K562 (cell line): ENCODE results near the gene PRDM10. TPM values are rescaled to one million over a fixed set of nuclear protein-coding genes. Genes with fewer than 3 reads are reported as not detected.
A peak's percentile ranks its signal among the peaks of the same experiment; 100 is the strongest.

Experiments
- ATAC-seq: fragments of 200-7000 bp; cut with Tn5 transposase; 3 replicates; pipeline ENCODE4 v1.9.1; 2020; ENCODE audit warnings: moderate library complexity
- BruUV-seq: library from RNA; stranded (reverse); fragments of 400-500 nt; replicated peaks from 2 replicates; lab custom pipeline; 2021; lab: Mats Ljungman, UMichigan
- CTCF ChIA-PET: fragments of 300-600 bp; formaldehyde crosslinking; extraction: SDS; loops from one replicate; lab custom pipeline; 2021; ENCODE audit warnings: low intra/inter-chr PET ratio; lab: Yijun Ruan, JAX
- POLR2A ChIA-PET: fragments of 300-600, 350-650 bp; sonication (Branson Sonifier 250); formaldehyde crosslinking; extraction: SDS; loops from one replicate; lab custom pipeline; 2021; ENCODE audit warnings: antibody characterized with exemption, inconsistent platforms; lab: Yijun Ruan, JAX
- DNase-seq, 4 experiments: peaks; one replicate each; pipeline versions ENCODE4 v3.0.0 to v3.0.0-alpha.2; 2011 to 2018; ENCODE audit warnings: low spot score in 3 of 4, mixed read lengths in 3 of 4; ENCODE audit errors: extremely low read depth in 1 of 4
- FAIRE-seq: peaks from 2 replicates; lab custom pipeline; 2011; peaks lifted over from hg19 to GRCh38; lab: Jason Lieb, UNC
- H2AFZ ChIP-seq: 2 replicates; pipeline ENCODE4 v1.6.0; 2011; ENCODE audit warnings: low read depth, low read length, control low read depth, inconsistent platforms
- H3K27ac ChIP-seq: fragments of 200-600 bp; 3 replicates; pipeline ENCODE4 v1.8.0; 2011; ENCODE audit warnings: low read depth, mild to moderate bottlenecking, control low read depth, inconsistent platforms, low read length, moderate library complexity, mixed read lengths; ENCODE audit errors: extremely low read depth
- H3K27me3 ChIP-seq, 2 experiments: fragments of 300-600 bp in 1 of 2; 2 replicates in 1 of 2; 3 replicates in 1 of 2; pipeline versions ENCODE4 v1.6.0 to v1.8.0; 2011; ENCODE audit warnings: inconsistent platforms in 2 of 2, low read length in 2 of 2, mild to moderate bottlenecking in 1 of 2, mixed read lengths in 1 of 2, moderate library complexity in 1 of 2; ENCODE audit not compliant: control insufficient read depth in 2 of 2, insufficient read depth in 2 of 2
- H3K36me3 ChIP-seq: fragments of 300-600 bp; 3 replicates; pipeline ENCODE4 v1.8.0; 2011; ENCODE audit warnings: mild to moderate bottlenecking, low read length, inconsistent platforms; ENCODE audit not compliant: control insufficient read depth, insufficient read depth
- H3K4me1 ChIP-seq, 2 experiments: fragments of 200-600 bp in 1 of 2; replicated peaks in 1 of 2; 2 replicates in 1 of 2; 3 replicates in 1 of 2; pipeline versions ENCODE4 v1.5.1 to v1.8.0; 2011; ENCODE audit warnings: inconsistent platforms in 2 of 2, low read length in 2 of 2, mild to moderate bottlenecking in 1 of 2, mixed read lengths in 1 of 2, moderate library complexity in 1 of 2; ENCODE audit not compliant: control insufficient read depth in 2 of 2, insufficient read depth in 2 of 2
- H3K4me2 ChIP-seq: 2 replicates; pipeline ENCODE4 v1.6.1; 2011; ENCODE audit warnings: low read length, control low read depth, inconsistent platforms, mixed read lengths; ENCODE audit not compliant: insufficient read depth
- H3K4me3 ChIP-seq: fragments of 200-600 bp; sonication (generic), shearing (Covaris generic); 2 replicates; pipeline ENCODE4 v1.5.1; 2016; ENCODE audit warnings: control low read depth, inconsistent platforms
- H3K79me2 ChIP-seq: fragments of 200-600 bp; 3 replicates; pipeline ENCODE4 v1.8.0; 2011; ENCODE audit warnings: low read length, inconsistent platforms; ENCODE audit not compliant: control insufficient read depth, insufficient read depth
- H3K9ac ChIP-seq, 2 experiments: 2 replicates each; pipeline versions ENCODE4 v1.6.0 to v1.6.1; 2011; ENCODE audit warnings: low read depth in 2 of 2, low read length in 2 of 2, control low read depth in 1 of 2, inconsistent platforms in 1 of 2, mild to moderate bottlenecking in 1 of 2, mixed read lengths in 1 of 2; ENCODE audit not compliant: insufficient read depth in 1 of 2
- H3K9me1 ChIP-seq: one replicate; pipeline ENCODE4 v1.6.0; 2011; ENCODE audit warnings: inconsistent platforms, mild to moderate bottlenecking, low read length, moderate library complexity; ENCODE audit not compliant: control insufficient read depth, insufficient read depth
- H3K9me3 ChIP-seq: replicated peaks from 2 replicates; pipeline ENCODE4 v1.5.1; 2011; ENCODE audit warnings: low read depth, low read length, inconsistent platforms; ENCODE audit not compliant: control insufficient read depth, insufficient read depth
- H4K20me1 ChIP-seq: replicated peaks from 2 replicates; pipeline ENCODE4 v1.6.1; 2011; ENCODE audit warnings: low read length, inconsistent platforms, mixed read lengths; ENCODE audit not compliant: control insufficient read depth, insufficient read depth
- BHLHE40 ChIP-seq: IDR thresholded peaks from 2 replicates; pipeline ENCODE4 v1.6.1; 2011; ENCODE audit warnings: low read length, improper control_type of control experiment
- CEBPB ChIP-seq: fragments of 450-650 bp; IDR thresholded peaks from 2 replicates; pipeline ENCODE4 v1.6.1; 2016; ENCODE audit warnings: missing genetic modification characterization, missing compliant biosample characterization
- CEBPG ChIP-seq, 3 experiments: fragments of 200-800 bp in 1 of 3; sonication (Bioruptor generic) in 1 of 3; sonication (generic) in 1 of 3; formaldehyde crosslinking in 1 of 3; IDR thresholded peaks in 2 of 3; conservative IDR thresholded peaks in 1 of 3; 2 replicates each; pipeline versions ENCODE4 v1.6.1 to v1.8.0; 2016 to 2022; ENCODE audit warnings: missing compliant biosample characterization in 2 of 3, missing genetic modification characterization in 2 of 3, mild to moderate bottlenecking in 1 of 3, missing genetic modification reagents in 1 of 3
- FOS ChIP-seq: IDR thresholded peaks from 3 replicates; pipeline ENCODE4 v1.6.1; 2011; ENCODE audit not compliant: insufficient read length; ENCODE audit errors: extremely low read depth
- HDAC3 ChIP-seq: fragments of 450-650 bp; IDR thresholded peaks from 2 replicates; pipeline ENCODE4 v1.6.1; 2018; ENCODE audit warnings: borderline replicate concordance, mild to moderate bottlenecking, moderate library complexity; ENCODE audit not compliant: partially characterized antibody
- MAFG ChIP-seq: fragments of 450-650 bp; conservative IDR thresholded peaks from 2 replicates; pipeline ENCODE4 v1.6.1; 2016; ENCODE audit warnings: missing genetic modification characterization, missing compliant biosample characterization
- RAD51 ChIP-seq: fragments of 450-650 bp; IDR thresholded peaks from 2 replicates; pipeline ENCODE4 v1.7.1; 2016; ENCODE audit warnings: low read depth, mild to moderate bottlenecking, borderline replicate concordance
- RBM39 ChIP-seq: fragments of 200-400 bp; formaldehyde crosslinking; optimal IDR thresholded peaks from 2 replicates; pipeline ENCODE3; 2018; ENCODE audit warnings: low read depth, low read length
- SIN3A ChIP-seq, 2 experiments: fragments of 150-350 bp in 1 of 2; IDR thresholded peaks; 2 replicates each; pipeline ENCODE4 v1.6.1; 2011 to 2016; ENCODE audit warnings: borderline replicate concordance in 2 of 2, low read depth in 2 of 2, low read length in 2 of 2, mild to moderate bottlenecking in 2 of 2, moderate library complexity in 2 of 2; ENCODE audit not compliant: control insufficient read depth in 1 of 2
- WGBS: fragments of 100-300 bp; shearing (Covaris generic); methylation state at CpG from one replicate; pipeline ENCODE4 v1.1.6; 2016; ENCODE audit warnings: low coverage, mixed read lengths; ENCODE audit not compliant: insufficient coverage; ENCODE audit errors: missing lambda C conversion rate; 5-methylcytosine and 5-hydroxymethylcytosine counted together
- in situ Hi-C: fragments of 300-500 bp; cut with MboI; formaldehyde crosslinking; loops from 4 replicates; pipeline ENCODE4 v1.15.0; 2018; ENCODE audit warnings: inconsistent platforms, mixed read lengths
- intact Hi-C: fragments of 100-400 bp; cut with micrococcal nuclease; formaldehyde crosslinking; loops from 2 replicates; pipeline ENCODE4 v1.14.2; 2022
- polyA plus RNA-seq, 8 experiments: library from polyadenylated mRNA; depleted of rRNA in 4 of 8; stranded (reverse) in 5 of 8; unstranded in 3 of 8; fragments of >200 nt; fragmentation: Nextera tagmentation in 2 of 8; fragmentation: Illumina TruSeq in 1 of 8; extraction: Ambion mirVana in 2 of 8; extraction: Trizol in 1 of 8; gene quantifications; 2 replicates each; pipeline versions ENCODE4 v1.2.1 to v1.2.3, GENCODE V29; 2011 to 2014; ENCODE audit warnings: inconsistent platforms in 1 of 8, missing spikeins in 1 of 8
- total RNA-seq, 7 experiments: library from RNA; depleted of rRNA in 6 of 7; stranded (reverse); fragments of >200 nt in 6 of 7; fragmentation: Illumina TruSeq in 2 of 7; extraction: Trizol in 2 of 7; gene quantifications; 2 replicates each; pipeline versions ENCODE4 v1.2.1 to v1.2.3, GENCODE V29; 2011 to 2021; ENCODE audit warnings: low replicate concordance in 1 of 7
- TF ChIP-seq, protein P1 (sequence below): fragments of 450-650 bp; formaldehyde crosslinking; IDR thresholded peaks from 2 replicates; pipeline ENCODE4 v1.4.0; 2020; ENCODE audit warnings: mild to moderate bottlenecking, mixed read lengths
- TF ChIP-seq, protein P2 (sequence below): fragments of 450-650 bp; IDR thresholded peaks from 2 replicates; pipeline ENCODE4 v1.6.1; 2016

PRDM10 gene
- total and polyA plus RNA-seq, 9 of the 15 experiments (the other 6 are each of a cell fraction or from before 2014, with no cell fraction given): 0.89 to 9.3 (median 4.5) TPM

DNA sequence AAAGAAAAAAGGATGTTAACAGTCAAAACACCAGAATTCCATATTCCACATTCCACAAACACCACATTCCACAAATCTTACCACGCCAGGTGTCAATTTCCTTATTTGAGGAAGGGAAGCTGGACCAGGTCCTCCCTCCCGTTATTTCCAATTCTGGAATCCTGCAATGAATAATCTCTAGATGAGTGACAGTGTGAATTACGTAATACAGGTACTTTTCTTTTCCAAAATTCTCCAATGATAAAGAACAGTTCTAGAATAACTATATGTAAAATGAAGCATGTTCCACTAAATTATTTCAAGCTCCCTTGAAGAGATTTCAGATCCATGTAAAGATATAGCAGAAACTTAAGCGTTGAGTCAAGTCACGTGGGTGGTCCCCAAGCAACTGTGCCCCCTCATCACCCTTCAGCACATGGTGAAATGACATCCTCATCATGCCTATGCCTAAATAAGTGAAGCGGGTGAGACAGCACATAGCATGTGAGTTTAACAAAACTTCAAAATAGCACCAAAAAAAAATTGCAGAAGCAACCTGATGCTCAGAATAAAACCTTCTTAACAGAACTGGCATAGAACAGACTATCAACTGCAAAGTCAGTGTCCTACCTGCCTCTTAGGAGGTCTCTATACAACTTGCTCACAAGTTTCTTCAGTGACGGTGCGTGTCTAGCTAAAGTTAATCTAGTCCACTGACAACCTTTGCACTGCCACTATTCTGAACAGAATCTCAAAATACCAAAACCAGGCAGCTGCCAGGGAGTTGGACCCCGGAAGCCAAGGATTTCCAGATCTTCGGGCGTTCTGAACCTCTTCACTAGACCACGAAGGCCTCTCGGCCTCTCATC, 108.1 kb downstream of the PRDM10 start:
- Histone ChIP-seq H3K4me2 (peak overlapping the region; percentile 90), H3K9me3 (no peaks in the 10 kb centered on the region), H3K27me3 (no peaks in the 10 kb centered on the region), H3K4me1 (peaks cover 3 to 9% of the 10 kb centered on the region in 2 experiments; a peak in 4 of 5 replicates), H3K36me3 (peaks cover 46% of the 10 kb centered on the region), H3K4me3 (peak overlapping the region; percentile 89), H4K20me1 (no peaks in the 10 kb centered on the region), H3K9ac (peak overlapping the region; percentile 80 to 89), H3K27ac (peak overlapping the region; percentile 69), H3K9me1 (peaks cover 8% of the 10 kb centered on the region), H3K79me2 (peaks cover 32% of the 10 kb centered on the region), H2AFZ (peak overlapping the region; percentile 89)
- intact Hi-C loops: no loop called here
- ChIA-PET CTCF (no interaction called here), POLR2A (interaction anchor here (0.8 kb wide), 2 partner anchors 16 to 28 kb away, joined by 3 read pairs; no protein-coding TSS in a partner anchor)
- DNase-seq (peak in 1 of 4 experiments; percentile 21), ATAC-seq (peak; percentile 38), FAIRE-seq (no peak)
- WGBS: 23% methylated on average over 13 of the region's 13 CpGs
- BruUV-seq: TSS peak; percentile 45
- in situ Hi-C loops: no loop called here
- TF ChIP-seq FOS (no peak), RBM39 (no peak), BHLHE40 (no peak), MAFG (tag) (no peak), RAD51 (peak; percentile 37; the same call in 1 of the 2 replicates), HDAC3 (no peak), SIN3A (IDR thresholded peaks at IDR 0.05; ENCODE audit: borderline replicate concordance in 2 of 2, control insufficient read depth in 1 of 2, low read depth in 2 of 2, low read length in 2 of 2) (peak in 1 of 2 experiments; percentile 36; a peak in 1 of 4 replicates), CEBPB (peak; percentile 84), CEBPG (CRISPR knock-in tag; IDR thresholded peaks at IDR 0.05) (no peak), CEBPG (tag; conservative IDR thresholded peaks at IDR 0.05 in 1 of 2, IDR thresholded peaks at IDR 0.05 in 1 of 2) (peak; percentile 19 to 51; a peak in 1 of 4 replicates)
- TF ChIP-seq, protein P1, sequence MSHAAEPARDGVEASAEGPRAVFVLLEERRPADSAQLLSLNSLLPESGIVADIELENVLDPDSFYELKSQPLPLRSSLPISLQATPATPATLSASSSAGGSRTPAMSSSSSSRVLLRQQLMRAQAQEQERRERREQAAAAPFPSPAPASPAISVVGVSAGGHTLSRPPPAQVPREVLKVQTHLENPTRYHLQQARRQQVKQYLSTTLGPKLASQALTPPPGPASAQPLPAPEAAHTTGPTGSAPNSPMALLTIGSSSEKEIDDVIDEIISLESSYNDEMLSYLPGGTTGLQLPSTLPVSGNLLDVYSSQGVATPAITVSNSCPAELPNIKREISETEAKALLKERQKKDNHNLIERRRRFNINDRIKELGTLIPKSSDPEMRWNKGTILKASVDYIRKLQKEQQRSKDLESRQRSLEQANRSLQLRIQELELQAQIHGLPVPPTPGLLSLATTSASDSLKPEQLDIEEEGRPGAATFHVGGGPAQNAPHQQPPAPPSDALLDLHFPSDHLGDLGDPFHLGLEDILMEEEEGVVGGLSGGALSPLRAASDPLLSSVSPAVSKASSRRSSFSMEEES: 0 out of 2 replicates have a peak, but pooled peaks have one; percentile 9
- TF ChIP-seq, protein P2, sequence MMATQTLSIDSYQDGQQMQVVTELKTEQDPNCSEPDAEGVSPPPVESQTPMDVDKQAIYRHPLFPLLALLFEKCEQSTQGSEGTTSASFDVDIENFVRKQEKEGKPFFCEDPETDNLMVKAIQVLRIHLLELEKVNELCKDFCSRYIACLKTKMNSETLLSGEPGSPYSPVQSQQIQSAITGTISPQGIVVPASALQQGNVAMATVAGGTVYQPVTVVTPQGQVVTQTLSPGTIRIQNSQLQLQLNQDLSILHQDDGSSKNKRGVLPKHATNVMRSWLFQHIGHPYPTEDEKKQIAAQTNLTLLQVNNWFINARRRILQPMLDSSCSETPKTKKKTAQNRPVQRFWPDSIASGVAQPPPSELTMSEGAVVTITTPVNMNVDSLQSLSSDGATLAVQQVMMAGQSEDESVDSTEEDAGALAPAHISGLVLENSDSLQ: peak; percentile 47; the same call in 1 of the 2 replicates
